H1 (cell line): Measurements from ENCODE around the gene GPRIN1. TPM values are rescaled to one million over a fixed set of nuclear protein-coding genes. Genes with fewer than 3 reads are reported as not detected.

Source experiments
- CTCF ChIA-PET: fragments of 300-600 bp; sonication (Branson Sonifier 250); formaldehyde crosslinking; loops from one replicate; lab custom pipeline; 2021; ENCODE audit not compliant: partially characterized antibody; lab: Charles Lee
- POLR2A ChIA-PET: fragments of 300-600 bp; sonication (Branson Sonifier 250); formaldehyde crosslinking; loops from one replicate; lab custom pipeline; 2021; ENCODE audit warnings: inconsistent platforms; ENCODE audit not compliant: partially characterized antibody; lab: Charles Lee
- DNase-seq, 2 experiments: peaks; one replicate each; pipeline versions ENCODE4 v3.0.0 to v3.0.0-alpha.2; 2010 to 2022; ENCODE audit warnings: low spot score in 2 of 2, low read depth in 1 of 2, mixed read lengths in 1 of 2
- FAIRE-seq: peaks from 2 replicates; lab custom pipeline; 2011; peaks lifted over from hg19 to GRCh38; lab: Jason Lieb, UNC
- H2AFZ ChIP-seq: 2 replicates; pipeline ENCODE4 v1.8.1; 2012; ENCODE audit warnings: low read length, inconsistent platforms
- H2AK5ac ChIP-seq: 2 replicates; pipeline ENCODE4 v1.6.1; 2013; ENCODE audit warnings: low read depth, low read length
- H2BK120ac ChIP-seq: replicated peaks from 2 replicates; pipeline ENCODE3; 2013; ENCODE audit warnings: low read depth, low read length, inconsistent platforms
- H2BK12ac ChIP-seq: 2 replicates; pipeline ENCODE4 v1.6.1; 2013; ENCODE audit warnings: low read depth, low read length
- H2BK15ac ChIP-seq: 2 replicates; pipeline ENCODE4 v1.6.1; 2013; ENCODE audit warnings: low read length
- H2BK20ac ChIP-seq: 2 replicates; pipeline ENCODE4 v1.6.1; 2013; ENCODE audit warnings: low read length
- H2BK5ac ChIP-seq: 2 replicates; pipeline ENCODE4 v1.6.1; 2013; ENCODE audit warnings: low read depth, low read length
- H3K14ac ChIP-seq: 2 replicates; pipeline ENCODE4 v1.6.1; 2013; ENCODE audit warnings: inconsistent platforms; ENCODE audit not compliant: insufficient read length
- H3K18ac ChIP-seq: 2 replicates; pipeline ENCODE4 v1.6.1; 2013; ENCODE audit warnings: low read length; ENCODE audit errors: extremely low read depth
- H3K23ac ChIP-seq: 2 replicates; pipeline ENCODE4 v1.6.1; 2013; ENCODE audit warnings: inconsistent platforms; ENCODE audit not compliant: insufficient read length
- H3K23me2 ChIP-seq: 2 replicates; pipeline ENCODE4 v1.6.1; 2013; ENCODE audit warnings: low read depth, low read length
- H3K27ac ChIP-seq: 2 replicates; pipeline ENCODE4 v1.6.1; 2011; ENCODE audit warnings: low read depth, low read length, inconsistent platforms
- H3K27me3 ChIP-seq, 4 experiments: replicated peaks in 1 of 4; 1 replicate in 1 of 4; 2 replicates in 3 of 4; pipeline versions ENCODE4 v1.6.1 to v1.8.1; 2011 to 2013; ENCODE audit warnings: low read length in 3 of 4, mild to moderate bottlenecking in 3 of 4, inconsistent platforms in 2 of 4, mixed read lengths in 2 of 4, moderate library complexity in 1 of 4; ENCODE audit not compliant: control insufficient read depth in 3 of 4, insufficient read depth in 3 of 4; ENCODE audit errors: extremely low read depth in 1 of 4
- H3K36me3 ChIP-seq, 4 experiments: 2 replicates each; pipeline versions ENCODE4 v1.6.1 to v1.8.1; 2011 to 2013; ENCODE audit warnings: mild to moderate bottlenecking in 4 of 4, low read length in 3 of 4, moderate library complexity in 2 of 4, control low read depth in 1 of 4, inconsistent platforms in 1 of 4; ENCODE audit not compliant: insufficient read depth in 4 of 4, control insufficient read depth in 2 of 4
- H3K4ac ChIP-seq: replicated peaks from 2 replicates; pipeline ENCODE3; 2013; ENCODE audit warnings: low read length, low read depth, mixed read lengths, inconsistent platforms; ENCODE audit not compliant: insufficient read length
- H3K4me1 ChIP-seq, 4 experiments: replicated peaks in 1 of 4; 1 replicate in 1 of 4; 2 replicates in 3 of 4; pipeline versions ENCODE4 v1.6.1 to v1.8.1; 2011 to 2013; ENCODE audit warnings: low read length in 3 of 4, inconsistent platforms in 2 of 4, mixed read lengths in 1 of 4; ENCODE audit not compliant: insufficient read depth in 4 of 4, control insufficient read depth in 3 of 4
- H3K4me2 ChIP-seq, 2 experiments: 2 replicates each; pipeline versions ENCODE4 v1.6.1 to v1.8.1; 2011 to 2013; ENCODE audit warnings: low read depth in 2 of 2, low read length in 2 of 2, control low read depth in 1 of 2, inconsistent platforms in 1 of 2, mild to moderate bottlenecking in 1 of 2; ENCODE audit not compliant: insufficient read depth in 1 of 2
- H3K4me3 ChIP-seq, 4 experiments: fragments of 200-600, 300-600 bp in 1 of 4; sonication (generic), shearing (Covaris generic), sonication (Bioruptor Twin) in 1 of 4; 2 replicates each; pipeline versions ENCODE4 v1.5.1 to v1.8.1; 2011 to 2016; ENCODE audit warnings: low read length in 4 of 4, low read depth in 3 of 4, control low read depth in 2 of 4, inconsistent platforms in 2 of 4, mild to moderate bottlenecking in 2 of 4, mixed read lengths in 1 of 4, moderate library complexity in 1 of 4; ENCODE audit not compliant: insufficient read depth in 2 of 4; ENCODE audit errors: extremely low read depth in 1 of 4
- H3K56ac ChIP-seq: replicated peaks from 2 replicates; pipeline ENCODE3; 2013; ENCODE audit warnings: low read depth, mild to moderate bottlenecking, mixed read lengths, low read length, inconsistent platforms; ENCODE audit not compliant: insufficient read length
- H3K79me1 ChIP-seq: 2 replicates; pipeline ENCODE4 v1.6.1; 2013; ENCODE audit warnings: low read depth, low read length, control low read depth
- H3K79me2 ChIP-seq, 2 experiments: 2 replicates each; pipeline versions ENCODE4 v1.6.1 to v1.8.1; 2012 to 2013; ENCODE audit warnings: low read length in 2 of 2, mild to moderate bottlenecking in 2 of 2, inconsistent platforms in 1 of 2; ENCODE audit not compliant: insufficient read depth in 2 of 2, control insufficient read depth in 1 of 2
- H3K9ac ChIP-seq, 4 experiments: replicated peaks in 1 of 4; 1 replicate in 1 of 4; 2 replicates in 3 of 4; pipeline versions ENCODE4 v1.6.1 to v1.8.1; 2011 to 2013; ENCODE audit warnings: low read depth in 3 of 4, low read length in 3 of 4, control low read depth in 2 of 4, mild to moderate bottlenecking in 2 of 4, moderate library complexity in 2 of 4, inconsistent platforms in 1 of 4; ENCODE audit errors: extremely low read depth in 1 of 4
- H3K9me3 ChIP-seq, 2 experiments: 2 replicates each; pipeline versions ENCODE4 v1.6.1 to v1.8.1; 2012 to 2013; ENCODE audit warnings: mild to moderate bottlenecking in 2 of 2, moderate library complexity in 2 of 2, control low read depth in 1 of 2, inconsistent platforms in 1 of 2, low read depth in 1 of 2, low read length in 1 of 2, mixed read lengths in 1 of 2; ENCODE audit not compliant: insufficient read depth in 2 of 2
- H4K20me1 ChIP-seq, 2 experiments: replicated peaks in 1 of 2; 2 replicates each; pipeline versions ENCODE3 to v1.8.1; 2011 to 2013; ENCODE audit warnings: inconsistent platforms in 2 of 2, low read length in 2 of 2, mild to moderate bottlenecking in 1 of 2; ENCODE audit not compliant: insufficient read depth in 2 of 2, control insufficient read depth in 1 of 2
- H4K5ac ChIP-seq: 2 replicates; pipeline ENCODE4 v1.6.1; 2013; ENCODE audit warnings: low read length, low read depth, mixed read lengths, inconsistent platforms; ENCODE audit not compliant: insufficient read length
- H4K8ac ChIP-seq: 2 replicates; pipeline ENCODE4 v1.8.0; 2013; ENCODE audit warnings: mild to moderate bottlenecking, moderate library complexity, low read length, inconsistent platforms; ENCODE audit not compliant: insufficient read depth; ENCODE audit errors: extremely low read depth
- H4K91ac ChIP-seq: replicated peaks from 2 replicates; pipeline ENCODE3; 2013; ENCODE audit warnings: low read length, mixed read lengths, inconsistent platforms; ENCODE audit not compliant: insufficient read length
- CBX8 ChIP-seq: fragments of 300-800, 300-1000 bp; sonication (generic); IDR thresholded peaks from 2 replicates; pipeline ENCODE4 v1.7.1; 2016; ENCODE audit warnings: low read depth, low read length, borderline replicate concordance
- GABPA ChIP-seq: IDR thresholded peaks from 2 replicates; pipeline ENCODE4 v1.6.1; 2011; ENCODE audit warnings: mild to moderate bottlenecking, low read length, moderate library complexity, borderline replicate concordance; ENCODE audit not compliant: insufficient read depth
- NRF1 ChIP-seq: IDR thresholded peaks from 2 replicates; pipeline ENCODE4 v1.6.1; 2011; ENCODE audit warnings: mild to moderate bottlenecking, low read depth, low read length, improper control_type of control experiment
- POU5F1 ChIP-seq: IDR thresholded peaks from 2 replicates; pipeline ENCODE4 v1.6.1; 2011; ENCODE audit warnings: low read depth, mild to moderate bottlenecking, low read length, moderate library complexity
- RXRA ChIP-seq: IDR thresholded peaks from 2 replicates; pipeline ENCODE4 v1.6.1; 2011; ENCODE audit warnings: low read depth, mild to moderate bottlenecking, low read length, moderate library complexity; ENCODE audit not compliant: insufficient read depth
- TAF1 ChIP-seq: IDR thresholded peaks from 2 replicates; pipeline ENCODE4 v1.6.1; 2011; ENCODE audit warnings: mild to moderate bottlenecking, low read depth, low read length
- WGBS, 2 experiments: shearing (Covaris generic) in 1 of 2; methylation state at CpG; one replicate each; pipeline versions ENCODE4 v1.1.6 to v1.1.7; 2013 to 2015; ENCODE audit warnings: low lambda C conversion rate in 2 of 2, mixed read lengths in 2 of 2, inconsistent platforms in 1 of 2, low coverage in 1 of 2, missing lambda C conversion rate in 1 of 2; ENCODE audit not compliant: insufficient replicate concordance in 2 of 2, insufficient coverage in 1 of 2, insufficient read length in 1 of 2; ENCODE audit errors: extremely low coverage in 1 of 2, missing lambda C conversion rate in 1 of 2; 5-methylcytosine and 5-hydroxymethylcytosine counted together
- polyA plus RNA-seq, 7 experiments: library from polyadenylated mRNA; depleted of rRNA in 3 of 7; stranded (reverse) in 5 of 7; unstranded in 2 of 7; fragments of >200 nt in 5 of 7; fragments of 200-250 nt in 2 of 7; gene quantifications; 1 replicate in 5 of 7; 2 replicates in 1 of 7; 4 replicates in 1 of 7; pipeline versions ENCODE4 v1.2.1 to v1.2.3, GENCODE V29; 2011 to 2013; ENCODE audit warnings: missing spikeins in 2 of 7, mixed read lengths in 2 of 7
- total RNA-seq: library from RNA; stranded (reverse); fragmentation: NEBNext Ultra II Directional; extraction: Animal tissue kit (Norgen Biotek cat#: 25700); gene quantifications from 2 replicates; pipeline ENCODE4 v1.2.1, GENCODE V29; 2021

Gene GPRIN1
- total and polyA plus RNA-seq, 2 of the 8 experiments (the other 6 are each of a cell fraction or from before 2014, with no cell fraction given), result 3.3 to 12.0 TPM

DNA sequence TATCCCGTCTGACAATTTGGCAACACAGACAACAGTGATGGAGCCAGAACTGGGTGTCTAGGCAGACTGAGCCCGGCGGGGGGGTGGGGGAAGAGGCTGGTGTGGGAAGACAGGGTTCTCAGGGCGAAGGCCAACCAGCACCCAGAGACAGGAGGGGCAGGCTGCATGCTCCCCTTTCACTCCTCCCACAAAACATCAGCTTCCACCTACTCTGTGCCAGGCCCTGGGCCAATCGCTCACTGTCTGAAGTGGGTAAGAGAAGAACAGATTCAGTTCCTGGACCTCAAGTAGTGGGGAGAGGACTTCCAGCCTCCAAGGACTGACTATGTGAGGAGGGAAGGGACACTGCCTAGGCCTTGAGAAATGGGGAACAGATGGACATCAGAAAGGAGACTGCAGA, 17.6 kb upstream of the GPRIN1 start:
- WGBS, 2 experiments, result 66% methylated on average over 4 of the region's 5 CpGs; no CpG with 5 or more reads in 1 of the 2 experiments
- Histone ChIP-seq H4K5ac (no peak overlapping the region), H3K4me3 (no peak overlapping the region), H3K23ac (no peak overlapping the region), H3K4me2 (no peak overlapping the region), H3K27ac (no peak overlapping the region), H2BK15ac (no peak overlapping the region), H3K79me1 (no peaks in the 10 kb centered on the region), H2BK120ac (no peak overlapping the region), H3K79me2 (no peaks in the 10 kb centered on the region), H3K9me3 (no peaks in the 10 kb centered on the region), H3K36me3 (no peaks in the 10 kb centered on the region), H2BK12ac (no peak overlapping the region), H2BK20ac (no peak overlapping the region), H2AFZ (no peak overlapping the region), H4K20me1 (peaks cover 0 to 4% of the 10 kb centered on the region in 2 experiments), H3K18ac (no peak overlapping the region), H4K8ac (no peak overlapping the region), H3K14ac (no peak overlapping the region), H3K9ac (no peak overlapping the region), H3K23me2 (peaks cover 16% of the 10 kb centered on the region), H3K56ac (no peak overlapping the region), H3K4ac (no peak overlapping the region), H4K91ac (no peak overlapping the region)
- DNase-seq (no peak), FAIRE-seq (no peak)
- CTCF ChIA-PET, result no interaction called here
- TF ChIP-seq POU5F1, result no peak
- TF ChIP-seq GABPA, result no peak
- TF ChIP-seq RXRA, result no peak
- TF ChIP-seq TAF1, result no peak
- TF ChIP-seq NRF1, result no peak
- no peak for TF ChIP-seq CBX8
- TF ChIP-seq, all 59 proteins: peak for 0
- POLR2A ChIA-PET, result interaction anchor here (0.6 kb wide), 1 partner anchor 102 kb away, joined by 4 read pairs; no protein-coding TSS in a partner anchor
- H2BK5ac ChIP-seq, result no peak overlapping the region
- no peak overlapping the region for H2AK5ac ChIP-seq
- peaks cover 7 to 30% (median 11%) of the 10 kb centered on the region in 4 experiments for H3K4me1 ChIP-seq
- peaks cover 3 to 40% (median 34%) of the 10 kb centered on the region in 4 experiments for H3K27me3 ChIP-seq
